ENCODE data around the gene TMEM139. TPM values are rescaled to one million over a fixed set of nuclear protein-coding genes. Genes with fewer than 3 reads are reported as not detected.
"Not testable (repeated sequence)": the region's sequence is repeated elsewhere in the genome, so short reads cannot be mapped to it uniquely, and the experiment has no call there.

The TMEM139 gene
- polyA plus RNA-seq, 3 donors: 51.9 to 70.4 (median 64.3) TPM

GRCh38 chr7:143287935-143288826 lies 3.4 kb downstream of the TMEM139 start, which contains the start of gene CASP2:
Gene CASP2, plus strand, starts transcription at chr7:143288351. Its CDS starts 105 bp downstream, at chr7:143288456.
- DNase-seq (ENCODE audit: low read depth in 3 of 3, low spot score in 2 of 3): peak in 2 of 3 donors; percentile 90 to 91

DNA sequence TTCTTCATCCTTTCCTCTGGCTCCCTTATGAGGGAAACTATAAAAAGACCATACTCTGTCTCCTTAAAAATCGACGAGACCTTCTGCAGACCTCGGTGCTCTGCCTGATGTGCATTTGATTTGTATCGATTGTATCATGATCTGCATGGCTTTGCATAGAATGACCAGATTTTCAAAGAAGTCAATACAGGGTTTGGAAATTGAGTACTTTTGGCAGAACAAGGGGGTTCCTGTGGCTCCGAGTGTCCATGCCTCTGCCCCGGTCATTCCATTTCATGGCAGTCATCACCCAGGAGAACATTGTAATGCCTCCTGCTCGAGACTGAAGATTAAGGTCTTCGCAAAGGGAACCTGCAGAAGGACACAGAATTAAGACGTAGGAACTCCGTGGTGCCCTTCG lies 4.1 kb downstream of the TMEM139 start:
- no peak for DNase-seq (ENCODE audit: low read depth in 3 of 3, low spot score in 2 of 3)

- DNase-seq (ENCODE audit: low read depth in 3 of 3, low spot score in 2 of 3): no peak
Observed at GRCh38 chr7:143289421-143289820, 4.7 kb downstream of the TMEM139 start.

GRCh38 chr7:143289888-143290287 lies 5.1 kb downstream of the TMEM139 start:
- not testable (repeated sequence) for DNase-seq (ENCODE audit: low read depth in 3 of 3, low spot score in 2 of 3)

DNA sequence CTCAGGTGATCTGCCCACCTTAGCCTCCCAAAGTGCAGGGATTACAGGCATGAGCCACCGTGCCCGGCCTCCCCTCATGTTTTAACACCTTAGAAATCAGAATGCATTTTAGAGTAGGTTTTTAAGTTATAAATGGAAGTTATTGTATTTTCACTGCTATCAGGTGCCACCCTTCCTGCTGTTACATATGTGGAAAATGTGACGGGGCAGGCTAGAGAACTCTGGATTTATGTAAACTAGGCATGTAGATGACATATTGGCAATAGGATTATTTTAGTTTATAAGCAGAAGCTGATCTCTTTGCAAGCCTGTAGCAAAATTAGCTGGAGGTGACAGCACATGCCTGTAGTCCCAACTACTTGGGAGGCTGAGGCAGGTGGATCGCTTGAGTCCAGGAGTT lies 5.5 kb downstream of the TMEM139 start:
- DNase-seq (ENCODE audit: low read depth in 3 of 3, low spot score in 2 of 3): no peak

DNA sequence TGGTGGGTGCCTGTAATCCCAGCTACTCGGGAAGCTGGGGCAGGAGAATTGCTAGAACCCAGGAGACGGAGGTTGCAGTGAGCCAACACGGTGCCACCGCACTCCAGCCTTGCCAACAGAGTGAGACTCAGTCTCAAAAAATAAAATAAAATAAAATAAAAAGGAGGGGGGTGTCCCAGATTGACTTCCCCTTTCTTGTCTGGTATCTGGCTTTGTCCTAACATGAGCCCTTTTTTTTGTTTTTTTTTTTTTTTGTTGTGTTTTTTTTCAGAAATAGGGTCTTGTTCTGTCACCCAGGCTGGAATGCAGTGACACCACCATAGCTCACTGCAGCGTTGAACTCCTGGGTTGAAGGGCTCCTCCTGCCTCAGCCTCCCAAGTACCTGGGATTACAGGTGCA lies 8.1 kb downstream of the TMEM139 start:
- no peak for DNase-seq (ENCODE audit: low read depth in 3 of 3, low spot score in 2 of 3)

GRCh38 chr7:143295870-143296269 lies 11.1 kb downstream of the TMEM139 start:
- DNase-seq (ENCODE audit: low read depth in 3 of 3, low spot score in 2 of 3): no peak

- DNase-seq (ENCODE audit: low read depth in 3 of 3, low spot score in 2 of 3): no peak
Observed at GRCh38 chr7:143296686-143297085, 11.9 kb downstream of the TMEM139 start.

- DNase-seq (ENCODE audit: low read depth in 3 of 3, low spot score in 2 of 3): no peak
Observed at GRCh38 chr7:143299346-143299745, 14.6 kb downstream of the TMEM139 start.

DNA sequence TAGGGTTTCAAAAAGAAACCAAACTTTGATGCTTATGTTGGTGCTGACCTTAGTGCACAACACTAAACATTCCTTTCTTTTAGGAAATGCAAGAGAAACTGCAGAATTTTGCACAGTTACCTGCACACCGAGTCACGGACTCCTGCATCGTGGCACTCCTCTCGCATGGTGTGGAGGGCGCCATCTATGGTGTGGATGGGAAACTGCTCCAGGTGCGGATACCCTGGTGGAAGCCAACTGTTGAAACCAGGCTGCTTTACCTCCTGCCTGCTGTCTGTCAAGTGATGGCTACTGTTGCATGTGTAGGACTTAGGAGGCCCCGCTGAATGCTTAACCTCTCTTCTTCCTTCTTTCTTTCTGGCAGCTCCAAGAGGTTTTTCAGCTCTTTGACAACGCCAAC lies 15.1 kb downstream of the TMEM139 start:
- DNase-seq (ENCODE audit: low read depth in 3 of 3, low spot score in 2 of 3): no peak

GRCh38 chr7:143300959-143301935 lies 16.5 kb downstream of the TMEM139 start:
- no peak for DNase-seq (ENCODE audit: low read depth in 3 of 3, low spot score in 2 of 3)

- DNase-seq (ENCODE audit: low read depth in 3 of 3, low spot score in 2 of 3): no peak
Observed at GRCh38 chr7:143303733-143304132, 19.0 kb downstream of the TMEM139 start.

DNA sequence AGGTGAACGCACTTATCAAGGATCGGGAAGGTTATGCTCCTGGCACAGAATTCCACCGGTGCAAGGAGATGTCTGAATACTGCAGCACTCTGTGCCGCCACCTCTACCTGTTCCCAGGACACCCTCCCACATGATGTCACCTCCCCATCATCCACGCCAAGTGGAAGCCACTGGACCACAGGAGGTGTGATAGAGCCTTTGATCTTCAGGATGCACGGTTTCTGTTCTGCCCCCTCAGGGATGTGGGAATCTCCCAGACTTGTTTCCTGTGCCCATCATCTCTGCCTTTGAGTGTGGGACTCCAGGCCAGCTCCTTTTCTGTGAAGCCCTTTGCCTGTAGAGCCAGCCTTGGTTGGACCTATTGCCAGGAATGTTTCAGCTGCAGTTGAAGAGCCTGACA lies 20.2 kb downstream of the TMEM139 start:
- no peak for DNase-seq (ENCODE audit: low read depth in 3 of 3, low spot score in 2 of 3)

- no peak for DNase-seq (ENCODE audit: low read depth in 3 of 3, low spot score in 2 of 3)
Observed at GRCh38 chr7:143305423-143306070, 20.8 kb downstream of the TMEM139 start.

DNA sequence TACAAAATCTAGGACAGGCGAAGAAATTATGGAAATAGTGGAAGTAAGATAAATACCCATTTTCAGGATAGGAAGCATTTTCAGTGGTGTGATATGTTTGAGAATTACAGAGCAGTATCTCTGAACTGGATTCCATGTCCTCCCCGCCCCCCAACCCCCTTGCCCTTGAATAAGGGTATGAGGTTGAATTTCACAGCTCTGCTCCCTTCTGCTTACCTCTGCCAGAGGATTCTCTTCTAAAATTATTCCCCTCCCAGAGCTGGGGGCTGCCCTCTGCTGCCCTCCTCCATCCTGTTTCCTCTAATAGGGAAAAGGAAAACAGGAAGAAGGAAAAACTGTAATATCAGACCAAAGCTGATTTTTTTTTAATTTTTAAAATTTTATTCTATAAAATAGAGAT lies 23.9 kb downstream of the TMEM139 start:
- DNase-seq (ENCODE audit: low read depth in 3 of 3, low spot score in 2 of 3): no peak

DNA sequence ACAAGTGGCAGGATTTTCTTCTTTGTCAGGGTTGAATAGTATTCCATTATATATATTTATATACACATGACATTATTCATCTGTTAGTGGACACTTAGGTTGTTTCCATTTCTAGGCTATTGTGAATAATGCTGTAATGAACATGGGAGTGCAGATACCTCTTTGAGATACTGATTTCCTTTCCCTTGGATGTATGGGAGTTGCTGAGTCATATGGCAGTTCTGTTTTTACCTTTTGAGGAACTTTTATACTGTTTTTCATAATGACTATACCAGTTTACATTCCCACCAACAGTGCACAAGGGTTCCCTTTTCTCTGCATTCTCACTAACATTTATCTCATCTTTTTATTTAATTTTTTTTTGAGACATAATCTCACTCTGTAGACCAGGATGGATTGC lies 29.4 kb downstream of the TMEM139 start:
- DNase-seq (ENCODE audit: low read depth in 3 of 3, low spot score in 2 of 3): no peak

GRCh38 chr7:143315776-143316175 lies 31.0 kb downstream of the TMEM139 start, which contains the start of gene CLCN1:
Gene CLCN1, plus strand, starts transcription at chr7:143316111. Its CDS starts 102 bp downstream, at chr7:143316213.
- no peak for DNase-seq (ENCODE audit: low read depth in 3 of 3, low spot score in 2 of 3)

- DNase-seq (ENCODE audit: low read depth in 3 of 3, low spot score in 2 of 3): no peak
Observed at GRCh38 chr7:143316492-143316891, 31.7 kb downstream of the TMEM139 start.

GRCh38 chr7:143318661-143319060 lies 33.9 kb downstream of the TMEM139 start:
- no peak for DNase-seq (ENCODE audit: low read depth in 3 of 3, low spot score in 2 of 3)

GRCh38 chr7:143320620-143321019 lies 35.9 kb downstream of the TMEM139 start:
- DNase-seq (ENCODE audit: low read depth in 3 of 3, low spot score in 2 of 3): no peak

DNA sequence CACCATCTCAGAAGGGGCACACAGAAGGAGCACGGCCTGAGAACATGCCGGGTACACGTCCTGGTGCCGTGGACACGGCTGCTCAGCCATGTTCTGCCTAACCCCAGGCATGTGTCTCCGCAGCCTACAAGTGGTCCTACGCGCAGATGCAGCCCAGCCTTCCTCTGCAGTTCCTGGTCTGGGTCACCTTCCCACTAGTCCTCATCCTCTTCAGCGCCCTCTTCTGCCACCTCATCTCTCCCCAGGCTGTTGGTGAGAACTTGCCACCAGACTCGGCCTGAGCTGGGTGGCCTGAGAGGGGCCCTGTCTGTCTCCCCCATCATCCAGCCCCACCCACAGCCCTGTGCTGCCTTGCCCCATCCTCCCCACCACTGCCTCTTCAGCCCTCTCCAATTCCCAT lies 36.5 kb downstream of the TMEM139 start:
- DNase-seq (ENCODE audit: low read depth in 3 of 3, low spot score in 2 of 3): no peak
